ENCODE data around the gene SPATS2.
"Not testable (repeated sequence)": the region's sequence is repeated elsewhere in the genome, so short reads cannot be mapped to it uniquely, and the experiment has no call there.

The SPATS2 gene

DNA sequence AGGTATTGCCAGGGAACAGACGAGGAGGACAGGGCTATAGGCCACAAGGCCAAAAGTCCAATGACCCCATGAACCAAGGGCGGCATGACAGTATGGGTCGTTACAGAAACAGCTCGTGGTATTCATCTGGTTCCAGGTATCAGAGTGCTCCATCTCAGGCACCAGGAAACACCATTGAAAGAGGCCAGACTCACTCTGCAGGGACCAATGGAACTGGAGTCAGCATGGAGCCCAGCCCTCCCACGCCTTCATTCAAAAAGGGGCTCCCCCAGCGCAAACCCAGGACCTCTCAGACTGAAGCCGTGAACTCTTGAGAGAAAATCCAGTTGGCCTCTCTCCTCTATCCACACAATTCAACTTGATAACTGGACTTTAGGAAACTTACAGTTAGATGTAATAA is 158.7 kb downstream of the SPATS2 start:
- no peak for DNase-seq

- no peak for DNase-seq
These were observed 160.3 kb downstream of the SPATS2 start for GRCh38 chr12:49527361-49528130.

GRCh38 chr12:49529414-49529813 is 162.2 kb downstream of the SPATS2 start:
- DNase-seq: no peak

DNA sequence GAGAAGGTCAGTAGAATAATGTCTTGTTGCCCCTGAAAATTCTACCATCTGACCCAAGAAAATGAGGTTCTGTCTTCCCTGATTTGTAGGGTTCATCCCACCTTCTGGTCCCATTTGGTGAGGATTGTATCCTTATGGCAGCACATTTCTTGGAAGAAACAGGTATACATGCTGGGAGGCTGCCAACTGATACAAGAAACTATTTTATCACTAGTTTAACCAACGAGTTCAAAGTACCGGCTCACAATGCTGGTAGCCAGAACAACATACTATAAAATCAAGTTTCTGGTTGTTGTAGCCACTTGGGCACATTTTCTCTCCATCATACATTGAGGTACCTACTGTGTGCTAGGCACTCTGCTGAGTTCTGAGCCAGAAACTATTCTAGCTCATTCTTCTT is 164.5 kb downstream of the SPATS2 start:
- no peak for DNase-seq

DNA sequence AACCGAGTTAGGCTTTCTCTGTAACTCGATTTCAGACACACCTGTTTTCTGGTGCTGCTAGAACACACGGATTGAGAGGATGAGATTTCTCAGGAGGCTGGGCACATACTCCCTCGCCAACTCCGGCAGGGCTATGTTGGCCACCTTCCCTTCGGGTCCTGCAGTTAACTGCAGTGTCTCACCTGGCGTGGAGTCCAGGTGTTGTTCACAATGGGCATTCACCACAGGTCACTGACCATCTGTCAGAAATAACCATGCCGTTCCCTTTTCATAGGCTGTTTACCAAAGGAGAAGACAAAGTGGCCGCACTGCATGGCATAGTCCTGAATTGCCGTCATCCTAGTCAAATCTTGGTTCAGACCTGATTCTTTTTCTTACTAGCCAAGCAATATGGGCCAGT is 166.1 kb downstream of the SPATS2 start:
- no peak for DNase-seq

- not testable (repeated sequence) for DNase-seq
These were observed 166.9 kb downstream of the SPATS2 start for GRCh38 chr12:49534122-49534521.

DNA sequence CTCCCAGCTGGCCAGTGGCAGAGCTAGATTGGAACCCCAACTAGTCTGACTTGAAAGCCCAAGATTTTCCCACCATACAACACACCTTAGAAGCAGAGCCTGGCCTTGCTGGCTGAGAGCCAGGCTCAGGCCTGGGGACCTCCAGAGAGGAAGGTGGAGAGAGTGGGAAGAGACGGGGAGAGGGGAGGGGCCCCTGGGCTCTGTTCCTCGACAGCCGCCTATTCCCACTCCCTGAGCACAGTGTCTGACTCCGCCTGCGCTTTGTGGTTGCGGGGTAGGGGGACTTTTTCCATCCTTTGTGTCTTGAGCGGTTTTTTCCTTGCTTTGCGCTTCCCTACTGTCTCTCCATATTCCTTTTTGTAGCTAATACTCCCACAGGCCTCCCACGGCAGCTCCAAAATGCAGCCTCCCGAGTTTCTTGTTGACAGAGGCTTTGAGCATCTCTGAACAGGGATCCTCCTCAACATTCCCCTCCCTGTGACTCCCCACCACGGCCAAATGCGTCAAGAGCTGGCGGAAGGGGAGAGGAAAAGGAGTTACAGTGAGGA is 167.5 kb downstream of the SPATS2 start:
- DNase-seq: no peak

- no peak for DNase-seq
These were observed 168.8 kb downstream of the SPATS2 start for GRCh38 chr12:49535921-49536525.

GRCh38 chr12:49536526-49537071 is 169.3 kb downstream of the SPATS2 start:
- no peak for DNase-seq

DNA sequence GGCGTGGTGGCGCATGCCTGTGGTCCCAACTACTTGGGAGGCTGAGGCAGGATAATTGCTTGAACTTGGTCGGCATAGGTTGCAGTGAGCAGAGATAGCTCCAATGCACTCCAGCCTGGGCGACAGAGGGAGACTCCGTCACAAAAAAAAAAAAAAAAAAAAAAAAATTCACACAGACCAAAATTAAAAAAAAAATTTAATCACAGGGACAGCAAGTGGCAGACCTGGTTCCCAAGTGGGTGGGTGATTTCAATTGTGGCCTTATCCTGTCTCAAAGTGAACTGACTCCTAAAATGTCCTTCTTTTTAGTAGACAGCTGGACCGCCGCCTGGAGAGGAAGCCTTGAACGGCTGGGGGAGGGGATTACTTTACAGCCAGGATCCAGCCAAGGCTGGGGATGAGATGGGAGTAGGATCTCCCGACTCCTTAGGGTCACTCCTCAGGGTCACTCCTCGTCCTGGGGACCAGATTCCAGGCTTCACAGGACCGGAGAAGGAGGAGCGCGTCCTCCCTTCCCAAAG is 170.0 kb downstream of the SPATS2 start:
- DNase-seq: no peak

DNA sequence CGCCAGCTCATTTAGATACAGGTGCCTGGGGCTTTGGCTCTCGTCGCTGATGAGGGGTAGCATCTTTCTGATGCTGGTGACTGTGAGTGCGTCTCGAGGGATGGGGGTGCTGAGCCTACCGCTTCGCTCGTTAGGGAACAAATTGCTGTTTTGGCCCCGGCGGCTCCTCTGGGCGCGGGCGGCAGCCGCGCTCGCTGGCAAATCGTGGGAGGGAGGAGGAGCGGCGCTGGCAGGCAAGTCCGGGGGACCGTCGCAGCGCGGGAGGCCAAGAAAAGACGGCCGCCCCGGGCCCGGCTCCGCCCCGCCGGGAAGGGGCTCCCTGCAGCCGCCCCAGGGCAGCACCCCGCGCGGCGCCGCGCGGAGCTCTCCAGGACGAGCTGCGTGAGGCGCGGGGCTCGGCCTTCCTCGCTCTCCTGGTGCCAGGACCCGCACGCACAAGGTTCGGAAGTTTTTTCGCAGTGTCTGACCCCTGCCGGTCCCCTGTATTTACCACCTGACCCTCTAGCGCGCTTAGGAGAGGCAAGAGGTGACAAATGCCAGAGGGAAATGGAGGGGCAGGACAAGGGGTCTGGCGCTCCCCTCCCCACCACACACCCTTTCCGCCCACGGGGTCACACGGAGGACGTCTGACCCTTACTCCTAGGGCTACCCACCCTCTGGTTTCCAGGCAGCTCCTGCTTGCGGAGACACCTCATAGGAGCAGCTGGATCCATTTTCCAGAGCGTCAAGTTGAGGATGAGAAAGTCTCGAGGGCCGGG is 170.7 kb downstream of the SPATS2 start:
- peak; percentile 56 for DNase-seq

GRCh38 chr12:49538510-49539403 is 171.5 kb downstream of the SPATS2 start, which contains the start of gene KCNH3:
Gene KCNH3 (plus strand): TSS chr12:49539030. CDS start chr12:49539417, 387 bp downstream.
- DNase-seq: peak; percentile 87

- DNase-seq: no peak
These were observed 172.4 kb downstream of the SPATS2 start for GRCh38 chr12:49539406-49540228.

DNA sequence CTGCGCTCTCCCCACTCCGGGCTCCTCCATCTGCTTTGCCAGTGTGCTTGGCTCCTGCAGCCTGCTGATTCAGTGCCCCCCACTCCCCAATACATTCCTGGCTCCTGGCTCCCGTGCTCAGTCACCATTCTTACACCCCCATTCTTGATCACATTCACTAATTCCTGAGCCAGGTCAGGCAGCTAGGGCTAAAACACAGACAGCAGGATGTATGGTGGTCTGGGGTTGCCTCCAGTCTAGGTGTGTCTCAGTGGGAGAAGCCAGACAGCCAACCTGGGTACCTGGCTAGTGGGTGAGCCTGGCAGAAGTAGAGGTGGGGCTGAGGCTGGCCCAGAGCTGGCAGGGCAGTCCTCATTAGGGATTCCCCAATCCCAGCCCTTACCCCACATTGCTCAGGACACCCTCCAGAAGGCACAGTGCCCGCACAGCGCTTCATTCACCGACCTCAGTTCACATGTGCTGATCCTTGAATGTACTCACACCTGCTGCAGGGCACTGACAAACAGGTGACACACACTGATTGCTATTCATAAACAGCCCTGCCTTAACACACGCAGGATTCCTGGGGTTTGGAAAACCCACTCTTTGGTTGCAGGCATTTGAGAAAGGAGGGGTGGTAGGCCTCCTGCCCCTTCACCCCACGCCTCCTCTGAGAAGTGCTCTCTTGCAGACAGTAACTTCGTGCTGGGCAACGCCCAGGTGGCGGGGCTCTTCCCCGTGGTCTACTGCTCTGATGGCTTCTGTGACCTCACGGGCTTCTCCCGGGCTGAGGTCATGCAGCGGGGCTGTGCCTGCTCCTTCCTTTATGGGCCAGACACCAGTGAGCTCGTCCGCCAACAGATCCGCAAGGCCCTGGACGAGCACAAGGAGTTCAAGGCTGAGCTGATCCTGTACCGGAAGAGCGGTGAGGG is 173.2 kb downstream of the SPATS2 start:
- no peak for DNase-seq

DNA sequence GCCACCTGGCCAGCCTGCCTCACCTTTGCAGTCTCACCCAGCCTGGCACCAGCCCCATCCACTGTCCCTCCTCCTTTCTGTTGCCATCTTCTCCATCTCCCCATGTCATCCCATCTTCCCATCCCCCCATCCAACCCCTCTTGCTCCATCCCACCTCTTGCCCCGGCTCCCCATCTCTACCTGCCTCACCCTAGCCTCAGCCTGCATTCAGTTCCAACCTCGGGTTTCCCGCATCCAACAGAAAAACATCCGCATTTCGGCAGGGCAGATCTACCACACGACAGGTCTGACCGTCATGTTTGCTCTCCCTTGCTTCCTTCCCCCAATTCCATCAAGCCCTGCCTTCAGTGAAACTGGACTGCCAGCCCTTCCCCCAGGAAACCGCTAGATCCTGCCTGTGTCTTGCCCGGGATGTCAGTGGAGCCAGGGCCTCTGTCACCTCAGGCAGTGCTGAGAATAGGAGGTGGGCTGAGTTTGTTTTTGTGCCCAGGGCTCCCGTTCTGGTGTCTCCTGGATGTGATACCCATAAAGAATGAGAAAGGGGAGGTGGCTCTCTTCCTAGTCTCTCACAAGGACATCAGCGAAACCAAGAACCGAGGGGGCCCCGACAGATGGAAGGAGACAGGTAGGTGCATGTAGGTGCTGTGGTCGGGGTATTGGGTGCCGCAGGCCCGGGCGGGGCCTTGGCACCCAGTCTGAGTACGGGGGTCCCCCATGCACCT is 174.0 kb downstream of the SPATS2 start:
- DNase-seq: no peak

- DNase-seq: no peak
These were observed 174.7 kb downstream of the SPATS2 start for GRCh38 chr12:49541911-49542505.

DNA sequence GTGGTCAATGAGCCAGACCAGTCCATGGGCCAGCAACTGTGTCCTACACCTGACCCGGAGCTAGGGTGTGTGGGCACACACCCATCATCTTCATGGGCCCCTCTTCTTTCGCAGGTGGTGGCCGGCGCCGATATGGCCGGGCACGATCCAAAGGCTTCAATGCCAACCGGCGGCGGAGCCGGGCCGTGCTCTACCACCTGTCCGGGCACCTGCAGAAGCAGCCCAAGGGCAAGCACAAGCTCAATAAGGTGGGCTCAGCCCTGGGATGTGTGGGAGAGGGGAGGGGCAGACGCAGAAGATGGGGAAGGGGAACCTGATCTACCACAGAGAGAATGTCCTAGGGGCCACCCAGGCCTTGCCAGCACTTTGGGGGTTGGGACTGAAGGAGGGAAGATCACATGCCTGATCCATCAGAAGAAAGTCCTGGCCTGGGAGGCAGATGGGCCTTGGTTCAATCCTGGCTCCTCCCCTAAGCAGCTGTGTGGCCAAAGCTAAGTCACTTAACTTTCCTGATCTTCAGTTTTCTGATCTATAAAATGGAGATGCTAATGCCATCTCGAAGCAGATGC is 175.4 kb downstream of the SPATS2 start:
- DNase-seq: no peak

GRCh38 chr12:49543221-49543913 is 176.1 kb downstream of the SPATS2 start:
- DNase-seq: no peak
